Mammary epithelial cell (primary cell): ENCODE data around the gene ZNF436.

Experiments
- EZH2 ChIP-seq: IDR thresholded peaks from 2 replicates; pipeline ENCODE4 v1.6.1; 2012; ENCODE audit warnings: low read length, inconsistent platforms, borderline replicate concordance
- TF ChIP-seq, protein P1 (sequence below), 2 donors: IDR thresholded peaks in 1 of 2; conservative IDR thresholded peaks in 1 of 2; 2 replicates each; pipeline ENCODE4 v1.5.1; 2011 to 2012; ENCODE audit warnings: inconsistent platforms in 2 of 2, low read length in 2 of 2, mild to moderate bottlenecking in 2 of 2, control low read depth in 1 of 2, low read depth in 1 of 2; ENCODE audit not compliant: insufficient read depth in 1 of 2; ENCODE audit errors: extremely low read depth in 1 of 2

GRCh38 chr1:23331713-23332112 is 37.9 kb downstream of the ZNF436 start:
- TF ChIP-seq, protein P1, sequence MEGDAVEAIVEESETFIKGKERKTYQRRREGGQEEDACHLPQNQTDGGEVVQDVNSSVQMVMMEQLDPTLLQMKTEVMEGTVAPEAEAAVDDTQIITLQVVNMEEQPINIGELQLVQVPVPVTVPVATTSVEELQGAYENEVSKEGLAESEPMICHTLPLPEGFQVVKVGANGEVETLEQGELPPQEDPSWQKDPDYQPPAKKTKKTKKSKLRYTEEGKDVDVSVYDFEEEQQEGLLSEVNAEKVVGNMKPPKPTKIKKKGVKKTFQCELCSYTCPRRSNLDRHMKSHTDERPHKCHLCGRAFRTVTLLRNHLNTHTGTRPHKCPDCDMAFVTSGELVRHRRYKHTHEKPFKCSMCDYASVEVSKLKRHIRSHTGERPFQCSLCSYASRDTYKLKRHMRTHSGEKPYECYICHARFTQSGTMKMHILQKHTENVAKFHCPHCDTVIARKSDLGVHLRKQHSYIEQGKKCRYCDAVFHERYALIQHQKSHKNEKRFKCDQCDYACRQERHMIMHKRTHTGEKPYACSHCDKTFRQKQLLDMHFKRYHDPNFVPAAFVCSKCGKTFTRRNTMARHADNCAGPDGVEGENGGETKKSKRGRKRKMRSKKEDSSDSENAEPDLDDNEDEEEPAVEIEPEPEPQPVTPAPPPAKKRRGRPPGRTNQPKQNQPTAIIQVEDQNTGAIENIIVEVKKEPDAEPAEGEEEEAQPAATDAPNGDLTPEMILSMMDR (conservative IDR thresholded peaks at IDR 0.05 in 1 of 2, IDR thresholded peaks at IDR 0.05 in 1 of 2; ENCODE audit: extremely low read depth in 1 of 2, insufficient read depth in 1 of 2, low read depth in 1 of 2, low read length in 2 of 2), result no peak
- TF ChIP-seq EZH2, result no peak
